MM.1S (cell line): ENCODE data around the gene ZNF503.

Experiments used
- DNase-seq: peaks from one replicate; pipeline ENCODE4 v3.0.0-alpha.2; 2015
- H2AFZ ChIP-seq: fragments of 300-600 bp; sonication (generic); 2 replicates; pipeline ENCODE4 v1.6.0; 2016; ENCODE audit warnings: antibody characterized with exemption, low read length
- H3F3A ChIP-seq: fragments of 300-600 bp; sonication (generic); 2 replicates; pipeline ENCODE4 v1.6.1; 2016; ENCODE audit warnings: mild to moderate bottlenecking, antibody characterized with exemption, low read length, moderate library complexity, mixed read lengths; ENCODE audit not compliant: insufficient read depth
- H3K27ac ChIP-seq: fragments of 300-600 bp; sonication (generic); 2 replicates; pipeline ENCODE4 v1.5.1; 2016; ENCODE audit warnings: mild to moderate bottlenecking, low read length
- H3K27me3 ChIP-seq: fragments of 300-600 bp; sonication (generic); replicated peaks from 2 replicates; pipeline ENCODE4 v1.6.0; 2016; ENCODE audit warnings: low read length; ENCODE audit not compliant: insufficient read depth
- H3K36me3 ChIP-seq: fragments of 300-600 bp; sonication (generic); replicated peaks from 2 replicates; pipeline ENCODE4 v1.6.1; 2016; ENCODE audit warnings: mild to moderate bottlenecking, low read length, mixed read lengths; ENCODE audit not compliant: insufficient read depth
- H3K4me1 ChIP-seq: fragments of 300-600 bp; sonication (generic); 2 replicates; pipeline ENCODE4 v1.6.1; 2016; ENCODE audit warnings: low read length, mixed read lengths
- H3K4me2 ChIP-seq: fragments of 300-600 bp; sonication (generic); 2 replicates; pipeline ENCODE4 v1.6.0; 2016; ENCODE audit warnings: low read depth, low read length
- H3K4me3 ChIP-seq: fragments of 300-600 bp; sonication (generic); 2 replicates; pipeline ENCODE4 v1.5.1; 2016; ENCODE audit warnings: low read length, mixed read lengths
- H3K79me2 ChIP-seq: fragments of 300-600 bp; sonication (generic); 2 replicates; pipeline ENCODE4 v1.6.1; 2016; ENCODE audit warnings: mixed run types, low read length, mixed read lengths
- H3K9ac ChIP-seq: fragments of 300-600 bp; sonication (generic); 2 replicates; pipeline ENCODE4 v1.6.1; 2016; ENCODE audit warnings: low read length, mixed read lengths
- H3K9me2 ChIP-seq: fragments of 300-600 bp; sonication (generic); replicated peaks from 2 replicates; pipeline ENCODE4 v1.6.1; 2016; ENCODE audit warnings: mild to moderate bottlenecking, low read length, mixed read lengths; ENCODE audit not compliant: insufficient read depth
- H3K9me3 ChIP-seq: fragments of 300-600 bp; sonication (generic); replicated peaks from 2 replicates; pipeline ENCODE4 v1.6.1; 2016; ENCODE audit warnings: mild to moderate bottlenecking, low read length, mixed read lengths; ENCODE audit not compliant: insufficient read depth
- H4K20me1 ChIP-seq: fragments of 300-600 bp; sonication (generic); 2 replicates; pipeline ENCODE4 v1.6.1; 2016; ENCODE audit warnings: mild to moderate bottlenecking, low read length, moderate library complexity, mixed read lengths; ENCODE audit not compliant: insufficient read depth
- CTCF ChIP-seq: fragments of 300-600 bp; sonication (generic); IDR thresholded peaks from 2 replicates; pipeline ENCODE4 v1.5.1; 2016; ENCODE audit warnings: antibody characterized with exemption, low read length, mixed read lengths
- EZH2 ChIP-seq: fragments of 300-600 bp; sonication (generic); optimal IDR thresholded peaks from 2 replicates; pipeline ENCODE3; 2017; ENCODE audit warnings: low read depth, mild to moderate bottlenecking, antibody characterized with exemption, low read length, mixed read lengths
- EZH2phosphoT487 ChIP-seq: fragments of 300-600 bp; sonication (generic); IDR thresholded peaks from 2 replicates; pipeline ENCODE4 v1.6.1; 2018; ENCODE audit warnings: antibody characterized with exemption, low read length

Gene ZNF503

GRCh38 chr10:75432763-75433162 lies 31.2 kb upstream of the ZNF503 start:
- H3K4me3 ChIP-seq: no peak overlapping the region
- no peaks in the 10 kb centered on the region for H3K27me3 ChIP-seq
- TF ChIP-seq CTCF (no peak), EZH2phosphoT487 (no peak), EZH2 (no peak)
- H3K9ac ChIP-seq: no peak overlapping the region
- H3K27ac ChIP-seq: no peak overlapping the region
- no peaks in the 10 kb centered on the region for H3F3A ChIP-seq
- H3K4me1 ChIP-seq: no peaks in the 10 kb centered on the region
- H3K36me3 ChIP-seq: no peaks in the 10 kb centered on the region
- no peaks in the 10 kb centered on the region for H3K9me2 ChIP-seq
- H4K20me1 ChIP-seq: no peaks in the 10 kb centered on the region
- no peak overlapping the region for H3K4me2 ChIP-seq
- no peaks in the 10 kb centered on the region for H3K9me3 ChIP-seq
- no peak for DNase-seq
- H2AFZ ChIP-seq: no peak overlapping the region
- H3K79me2 ChIP-seq: no peaks in the 10 kb centered on the region

- Histone ChIP-seq H3F3A (no peaks in the 10 kb centered on the region), H3K4me1 (no peaks in the 10 kb centered on the region), H3K9me3 (no peaks in the 10 kb centered on the region), H4K20me1 (no peaks in the 10 kb centered on the region), H3K79me2 (no peaks in the 10 kb centered on the region), H3K9ac (no peak overlapping the region), H3K27me3 (no peaks in the 10 kb centered on the region), H3K36me3 (no peaks in the 10 kb centered on the region), H3K4me3 (no peak overlapping the region), H2AFZ (peak overlapping the region; percentile 92; the same call in 1 of the 2 replicates), H3K4me2 (peak overlapping the region; percentile 86), H3K27ac (no peak overlapping the region), H3K9me2 (no peaks in the 10 kb centered on the region)
- TF ChIP-seq EZH2phosphoT487 (no peak), CTCF (no peak), EZH2 (no peak)
- DNase-seq: no peak
Measured at GRCh38 chr10:75432176-75432575, 30.6 kb upstream of the ZNF503 start.

GRCh38 chr10:75431180-75432111 lies 29.9 kb upstream of the ZNF503 start, which contains the start of gene LRMDA:
LRMDA (plus strand) TSS chr10:75431624.
- TF ChIP-seq EZH2 (no peak), EZH2phosphoT487 (no peak), CTCF (no peak)
- peak within 1 kb of the TSS; percentile 74 for H3K4me3 ChIP-seq
- H4K20me1 ChIP-seq: no peaks in the 10 kb centered on the region
- H3K27ac ChIP-seq: no peak within 1 kb of the TSS
- no peaks in the 10 kb centered on the region for H3K79me2 ChIP-seq
- H3K9ac ChIP-seq: peak within 1 kb of the TSS; percentile 58
- H3K4me2 ChIP-seq: peak within 1 kb of the TSS; percentile 86
- H3K9me3 ChIP-seq: no peaks in the 10 kb centered on the region
- H3K4me1 ChIP-seq: no peaks in the 10 kb centered on the region
- no peaks in the 10 kb centered on the region for H3K36me3 ChIP-seq
- DNase-seq: peak; percentile 35
- H3K27me3 ChIP-seq: no peaks in the 10 kb centered on the region
- no peaks in the 10 kb centered on the region for H3F3A ChIP-seq
- no peaks in the 10 kb centered on the region for H3K9me2 ChIP-seq
- peak within 1 kb of the TSS; percentile 92 for H2AFZ ChIP-seq
